T47D (cell line): ENCODE data around the gene MRPL55.
"Not testable (repeated sequence)": the region's sequence is repeated elsewhere in the genome, so short reads cannot be mapped to it uniquely, and the experiment has no call there.

Experiments
- DNase-seq, 2 experiments: peaks; one replicate each; pipeline versions ENCODE4 v3.0.0 to v3.0.0-alpha.2; 2011 to 2012; ENCODE audit warnings: low read depth in 1 of 2, low spot score in 1 of 2
- JUND ChIP-seq: IDR thresholded peaks from 2 replicates; pipeline ENCODE4 v1.6.1; 2012; ENCODE audit warnings: low read depth
- in situ Hi-C: cut with HindIII; loops from 2 replicates; pipeline ENCODE4 v1.10.0; 2016; ENCODE audit warnings: low sequenced_read_pairs, low pct_unique_long_range_greater_than_20kb

MRPL55 gene

DNA sequence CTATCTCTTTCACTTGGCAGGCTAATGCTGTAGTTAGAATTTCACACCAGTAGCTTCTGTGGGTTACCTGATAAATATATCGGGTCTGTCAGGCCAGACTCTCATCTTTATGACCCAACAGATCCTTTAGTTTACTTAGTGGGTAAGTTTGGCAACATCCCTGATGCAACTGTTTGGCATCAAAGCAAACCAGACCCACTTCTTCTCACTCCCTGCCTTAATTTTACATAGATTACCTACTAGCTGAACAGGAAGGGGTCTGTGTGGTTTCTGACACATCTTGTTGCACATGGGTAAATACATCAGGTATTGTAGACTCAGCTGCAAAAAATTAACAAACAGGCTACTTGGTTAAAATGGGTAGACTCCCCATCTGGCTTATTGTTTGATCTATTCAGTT lies 27.8 kb upstream of the MRPL55 start:
- no peak for TF ChIP-seq JUND
- DNase-seq, result no peak
- in situ Hi-C loops, result no loop called here

GRCh38 chr1:228134591-228134990 lies 25.5 kb upstream of the MRPL55 start:
- in situ Hi-C loops, result no loop called here
- DNase-seq, result no peak

GRCh38 chr1:228131766-228132165 lies 22.7 kb upstream of the MRPL55 start:
- no peak for TF ChIP-seq JUND
- peak in 1 of 2 experiments; percentile 47 for DNase-seq
- in situ Hi-C loops, result no loop called here

More at GRCh38 chr1:228134591-228134990, 25.5 kb upstream of the MRPL55 start:
- TF ChIP-seq JUND, result no peak

- TF ChIP-seq JUND, result no peak
- in situ Hi-C loops, result no loop called here
- DNase-seq, result no peak
Observed at GRCh38 chr1:228125185-228125584, 16.1 kb upstream of the MRPL55 start.

- DNase-seq, result no peak
- in situ Hi-C loops, result no loop called here
- TF ChIP-seq JUND, result no peak
Observed at GRCh38 chr1:228123505-228123904, 14.4 kb upstream of the MRPL55 start.

DNA sequence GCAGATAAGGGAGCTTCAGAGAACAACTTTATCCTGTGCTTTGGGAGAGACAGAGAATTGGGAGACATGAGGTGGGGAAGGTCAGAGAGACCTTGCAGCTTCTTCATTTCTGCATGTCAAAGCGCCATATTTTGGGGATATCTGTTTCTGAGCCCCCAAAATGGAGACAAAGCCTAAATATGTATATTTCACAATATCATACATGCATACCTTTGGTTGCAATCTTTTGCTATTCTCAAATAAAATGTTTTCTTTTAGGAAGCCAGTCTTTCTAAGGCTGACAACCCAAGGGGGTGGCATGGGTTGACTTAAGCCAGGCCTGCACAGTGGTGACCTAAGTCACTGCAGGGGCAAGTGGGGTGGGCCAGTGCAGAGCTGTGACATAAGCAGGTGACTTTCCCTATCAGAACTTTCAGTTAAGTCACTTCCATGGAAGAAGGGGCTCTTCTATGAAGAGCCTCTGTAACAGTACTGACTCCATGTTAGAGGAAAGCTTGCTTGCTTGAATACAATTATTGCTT lies 13.9 kb upstream of the MRPL55 start:
- TF ChIP-seq JUND, result no peak
- in situ Hi-C loops, result no loop called here
- no peak for DNase-seq

DNA sequence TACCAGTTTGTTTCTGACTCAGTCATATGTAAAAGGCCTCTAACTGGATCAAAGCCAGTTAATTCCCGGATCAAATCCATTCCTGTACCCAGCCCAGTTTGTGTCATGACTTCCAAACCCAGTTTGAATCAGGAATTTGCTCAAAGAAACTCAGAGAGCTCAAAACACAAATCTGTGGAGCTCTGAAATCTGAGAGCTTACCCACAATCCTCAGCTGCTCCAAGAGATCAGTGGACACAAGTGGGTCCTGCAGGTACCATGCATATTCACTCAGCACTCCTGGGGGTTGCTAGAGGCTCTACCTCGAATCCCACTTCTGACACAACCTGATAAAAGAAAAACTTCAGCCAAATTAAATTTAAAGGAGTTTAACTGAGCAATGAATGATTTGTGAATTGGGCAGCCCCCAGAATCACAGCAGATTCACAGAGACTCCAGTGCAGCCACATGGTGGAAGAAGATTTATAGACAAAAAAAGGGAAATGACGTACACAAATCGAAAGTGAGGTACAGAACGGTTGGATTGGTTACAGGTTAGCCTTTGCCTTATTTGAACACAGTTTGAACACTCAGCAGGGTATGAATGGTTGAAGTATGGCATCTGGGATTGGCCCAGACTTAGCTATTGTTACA lies 11.9 kb upstream of the MRPL55 start:
- DNase-seq, result no peak
- in situ Hi-C loops, result no loop called here
- TF ChIP-seq JUND, result no peak

GRCh38 chr1:228120351-228120750 lies 11.3 kb upstream of the MRPL55 start:
- TF ChIP-seq JUND, result no peak
- in situ Hi-C loops, result no loop called here
- no peak for DNase-seq

DNA sequence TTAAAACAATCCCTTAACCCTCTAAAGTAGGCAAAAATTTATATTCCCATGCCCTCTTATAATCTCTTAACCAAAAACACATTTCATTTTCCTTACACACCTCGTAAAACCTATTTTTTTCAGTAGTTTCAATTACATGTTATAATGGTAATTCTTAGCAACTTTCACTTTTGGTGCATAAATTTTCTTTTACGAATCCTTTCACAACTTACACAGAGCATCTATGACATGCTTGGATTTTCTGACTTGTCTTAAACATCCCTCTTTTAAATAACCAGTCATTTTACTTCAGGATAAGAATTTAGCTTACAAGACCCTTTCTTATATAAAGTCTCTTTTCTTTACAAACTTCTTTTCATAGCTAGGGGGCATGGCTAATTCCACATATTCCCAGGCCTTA lies 8.9 kb upstream of the MRPL55 start:
- in situ Hi-C loops, result no loop called here
- TF ChIP-seq JUND, result no peak
- no peak for DNase-seq

- no peak for TF ChIP-seq JUND
- no peak for DNase-seq
- in situ Hi-C loops, result no loop called here
Observed at GRCh38 chr1:228117335-228117734, 8.2 kb upstream of the MRPL55 start.

GRCh38 chr1:228114827-228115226 lies 5.7 kb upstream of the MRPL55 start:
- DNase-seq, result no peak
- TF ChIP-seq JUND, result no peak
- in situ Hi-C loops, result no loop called here

GRCh38 chr1:228112617-228113016 lies 3.5 kb upstream of the MRPL55 start:
- in situ Hi-C loops, result no loop called here
- no peak for TF ChIP-seq JUND
- no peak for DNase-seq

- DNase-seq, result no peak
- in situ Hi-C loops, result no loop called here
- TF ChIP-seq JUND, result no peak
Observed at GRCh38 chr1:228112167-228112566, 3.1 kb upstream of the MRPL55 start.

DNA sequence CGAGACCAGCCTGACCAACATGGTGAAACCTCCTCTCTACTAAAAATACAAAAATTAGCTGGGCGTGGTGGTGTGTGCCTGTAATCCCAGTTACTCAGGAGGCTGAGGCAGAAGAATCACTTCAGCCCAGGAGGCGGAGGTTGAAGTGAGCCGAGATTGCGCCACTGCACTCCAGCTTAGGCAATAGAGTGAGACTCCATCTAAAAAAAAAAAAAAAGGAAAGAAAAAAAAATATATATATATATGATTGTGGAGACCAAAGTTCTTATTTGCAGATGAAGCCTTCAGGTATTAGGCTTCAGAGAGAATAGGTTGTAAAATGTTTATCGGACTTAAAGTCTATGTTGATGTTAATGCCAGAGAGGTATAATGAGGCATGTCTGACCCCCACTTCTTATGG lies 2.2 kb upstream of the MRPL55 start:
- in situ Hi-C loops, result not testable (repeated sequence)

More for the DNA sequence above, 2.2 kb upstream of the MRPL55 start:
- DNase-seq, result not testable (repeated sequence)
